PC-3 (cell line): Measurements from ENCODE around the gene TSPEAR. TPM values are rescaled to one million over a fixed set of nuclear protein-coding genes. Genes with fewer than 3 reads are reported as not detected.

ENCODE experiments used
- ATAC-seq: fragments of 200-7000 bp; cut with Tn5 transposase; 2 replicates; pipeline ENCODE4 v1.9.1; 2020; ENCODE audit warnings: mild to moderate bottlenecking, moderate library complexity
- BruUV-seq: library from RNA; stranded (reverse); fragments of 400-500 nt; replicated peaks from 2 replicates; lab custom pipeline; 2021; lab: Mats Ljungman, UMichigan
- CTCF ChIA-PET: fragments of 300-600 bp; sonication (Branson Sonifier 250); formaldehyde crosslinking; loops from one replicate; lab custom pipeline; 2022; ENCODE audit warnings: antibody characterized with exemption; lab: Charles Lee
- POLR2A ChIA-PET: fragments of 300-600 bp; sonication (Branson Sonifier 250); formaldehyde crosslinking; loops from one replicate; lab custom pipeline; 2022; ENCODE audit warnings: antibody characterized with exemption; ENCODE audit not compliant: unreplicated experiment; lab: Charles Lee
- DNase-seq: peaks from one replicate; pipeline ENCODE4 v3.0.0-alpha.2; 2015
- H2AFZ ChIP-seq: fragments of 300-600 bp; sonication (generic); 2 replicates; pipeline ENCODE4 v1.6.0; 2016; ENCODE audit warnings: antibody characterized with exemption, low read length
- H3F3A ChIP-seq: fragments of 300-600 bp; sonication (generic); one replicate; pipeline ENCODE4 v1.6.0; 2017; ENCODE audit warnings: antibody characterized with exemption, low read length, control low read depth, mild to moderate bottlenecking; ENCODE audit not compliant: unreplicated experiment
- H3K27ac ChIP-seq: fragments of 300-600 bp; sonication (generic); 2 replicates; pipeline ENCODE4 v1.5.1; 2016; ENCODE audit warnings: mild to moderate bottlenecking, low read length
- H3K27me3 ChIP-seq: fragments of 300-600 bp; sonication (generic); 2 replicates; pipeline ENCODE4 v1.6.1; 2016; ENCODE audit warnings: low read length, mixed read lengths
- H3K36me3 ChIP-seq: fragments of 300-600 bp; sonication (generic); 2 replicates; pipeline ENCODE4 v1.6.1; 2016; ENCODE audit warnings: low read depth, mixed run types, low read length, mixed read lengths
- H3K4me1 ChIP-seq: fragments of 300-600 bp; sonication (generic); 2 replicates; pipeline ENCODE4 v1.5.1; 2016; ENCODE audit warnings: low read length; ENCODE audit not compliant: insufficient read depth
- H3K4me2 ChIP-seq: fragments of 300-600 bp; sonication (generic); 2 replicates; pipeline ENCODE4 v1.6.0; 2016; ENCODE audit warnings: low read length
- H3K4me3 ChIP-seq: fragments of 300-600 bp; sonication (generic); 2 replicates; pipeline ENCODE4 v1.5.1; 2016; ENCODE audit warnings: mild to moderate bottlenecking, low read length, mixed read lengths
- H3K79me2 ChIP-seq: fragments of 300-600 bp; sonication (generic); 2 replicates; pipeline ENCODE4 v1.6.1; 2017; ENCODE audit warnings: low read length, mixed read lengths
- H3K9ac ChIP-seq: fragments of 300-600 bp; sonication (generic); 2 replicates; pipeline ENCODE4 v1.6.0; 2016; ENCODE audit warnings: mild to moderate bottlenecking, low read length
- H3K9me2 ChIP-seq: fragments of 300-600 bp; sonication (generic); replicated peaks from 2 replicates; pipeline ENCODE4 v1.6.1; 2016; ENCODE audit warnings: mixed run types, low read length, mixed read lengths
- H3K9me3 ChIP-seq: fragments of 300-600 bp; sonication (generic); 2 replicates; pipeline ENCODE4 v1.6.1; 2016; ENCODE audit warnings: low read length, mixed read lengths
- H4K20me1 ChIP-seq: fragments of 300-600 bp; sonication (generic); 2 replicates; pipeline ENCODE4 v1.6.1; 2016; ENCODE audit warnings: low read length, mixed read lengths
- EZH2 ChIP-seq: fragments of 300-600 bp; sonication (generic); IDR thresholded peaks from one replicate; pipeline ENCODE4 v1.6.1; 2017; ENCODE audit warnings: antibody characterized with exemption, mild to moderate bottlenecking, low read length; ENCODE audit not compliant: unreplicated experiment
- EZH2phosphoT487 ChIP-seq: fragments of 300-600 bp; sonication (generic); IDR thresholded peaks from 2 replicates; pipeline ENCODE4 v1.6.1; 2018; ENCODE audit warnings: mild to moderate bottlenecking, antibody characterized with exemption, low read length, borderline replicate concordance
- intact Hi-C: fragments of 100-400 bp; cut with micrococcal nuclease; formaldehyde crosslinking; loops from 2 replicates; pipeline ENCODE4 v1.9.0; 2023
- total RNA-seq: library from RNA; depleted of rRNA; stranded (reverse); fragments of >200 nt; gene quantifications from 2 replicates; pipeline ENCODE4 v1.2.3, GENCODE V29; 2014
- TF ChIP-seq, protein P1 (sequence below): fragments of 300-600 bp; sonication (generic); conservative IDR thresholded peaks from 2 replicates; pipeline ENCODE4 v1.5.1; 2017; ENCODE audit warnings: antibody characterized with exemption, low read depth, mild to moderate bottlenecking, low read length

TSPEAR gene
- total RNA-seq, 1 experiment from 2014 or later = 2.1 TPM

DNA sequence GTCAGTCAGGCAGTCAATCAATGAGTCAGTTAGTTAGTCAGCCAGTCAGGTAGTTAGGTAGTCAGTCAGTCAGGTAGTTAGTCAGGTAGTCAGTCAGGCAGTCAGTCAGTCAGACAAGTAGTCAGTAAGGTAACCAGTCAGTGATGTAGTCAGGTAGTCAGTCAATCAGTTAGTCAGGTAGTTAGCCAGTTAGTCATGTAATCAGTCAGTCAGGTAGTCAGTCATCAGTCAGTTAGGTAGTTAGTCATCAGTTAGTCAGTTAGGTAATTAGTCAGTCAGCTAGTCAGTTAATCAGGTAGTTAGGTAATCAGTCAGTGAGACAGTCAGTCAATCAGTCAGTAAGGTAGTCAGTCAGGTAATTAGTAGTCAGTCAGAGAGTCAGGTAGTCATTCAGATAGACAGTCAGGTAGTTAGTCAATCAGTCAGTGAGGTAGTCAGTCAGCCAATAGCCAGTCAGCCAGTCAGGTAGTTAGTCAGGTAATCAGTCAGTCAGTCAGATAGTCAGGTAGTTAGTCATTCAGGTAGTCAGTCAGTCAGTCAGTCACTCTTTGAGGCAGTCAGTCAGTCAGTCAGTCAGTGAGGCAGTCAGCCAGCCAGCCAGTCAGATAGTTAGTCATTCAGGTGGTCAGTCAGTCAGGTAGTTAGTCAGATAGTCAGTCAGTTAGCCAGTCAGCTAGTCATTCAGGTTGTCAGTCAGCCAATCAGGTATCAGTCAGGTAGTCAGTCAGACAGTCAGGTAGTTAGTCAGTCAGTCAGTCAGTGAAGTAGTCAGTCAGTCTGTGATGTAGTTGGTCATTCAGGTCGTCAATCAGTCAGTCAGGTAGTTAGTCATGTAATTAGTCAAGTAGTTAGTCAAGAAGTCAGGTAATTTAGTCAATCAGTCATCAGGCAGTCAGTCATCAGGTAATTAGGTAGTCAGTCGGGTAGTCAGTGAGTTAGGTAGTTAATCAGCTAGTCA lies 186.7 kb downstream of the TSPEAR start:
- Histone ChIP-seq H3K9me2 (no peaks in the 10 kb centered on the region), H3K4me2 (no peak overlapping the region), H4K20me1 (no peaks in the 10 kb centered on the region), H3K9me3 (peaks cover 8% of the 10 kb centered on the region; the same call in 1 of the 2 replicates), H3K27ac (no peak overlapping the region), H3K9ac (no peak overlapping the region), H3K79me2 (no peaks in the 10 kb centered on the region), H3K36me3 (no peaks in the 10 kb centered on the region; the same call in 1 of the 2 replicates), H3F3A (no peaks in the 10 kb centered on the region), H2AFZ (no peak overlapping the region), H3K4me3 (no peak overlapping the region), H3K27me3 (no peaks in the 10 kb centered on the region), H3K4me1 (no peaks in the 10 kb centered on the region)
- no TSS peak for BruUV-seq
- TF ChIP-seq EZH2 = no peak
- no peak for TF ChIP-seq EZH2phosphoT487
- TF ChIP-seq, protein P1, sequence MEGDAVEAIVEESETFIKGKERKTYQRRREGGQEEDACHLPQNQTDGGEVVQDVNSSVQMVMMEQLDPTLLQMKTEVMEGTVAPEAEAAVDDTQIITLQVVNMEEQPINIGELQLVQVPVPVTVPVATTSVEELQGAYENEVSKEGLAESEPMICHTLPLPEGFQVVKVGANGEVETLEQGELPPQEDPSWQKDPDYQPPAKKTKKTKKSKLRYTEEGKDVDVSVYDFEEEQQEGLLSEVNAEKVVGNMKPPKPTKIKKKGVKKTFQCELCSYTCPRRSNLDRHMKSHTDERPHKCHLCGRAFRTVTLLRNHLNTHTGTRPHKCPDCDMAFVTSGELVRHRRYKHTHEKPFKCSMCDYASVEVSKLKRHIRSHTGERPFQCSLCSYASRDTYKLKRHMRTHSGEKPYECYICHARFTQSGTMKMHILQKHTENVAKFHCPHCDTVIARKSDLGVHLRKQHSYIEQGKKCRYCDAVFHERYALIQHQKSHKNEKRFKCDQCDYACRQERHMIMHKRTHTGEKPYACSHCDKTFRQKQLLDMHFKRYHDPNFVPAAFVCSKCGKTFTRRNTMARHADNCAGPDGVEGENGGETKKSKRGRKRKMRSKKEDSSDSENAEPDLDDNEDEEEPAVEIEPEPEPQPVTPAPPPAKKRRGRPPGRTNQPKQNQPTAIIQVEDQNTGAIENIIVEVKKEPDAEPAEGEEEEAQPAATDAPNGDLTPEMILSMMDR = no peak
- peak; percentile 8 for DNase-seq
- ChIA-PET CTCF (no interaction called here), POLR2A (no interaction called here)
- no peak for ATAC-seq
- intact Hi-C loops = no loop called here

DNA sequence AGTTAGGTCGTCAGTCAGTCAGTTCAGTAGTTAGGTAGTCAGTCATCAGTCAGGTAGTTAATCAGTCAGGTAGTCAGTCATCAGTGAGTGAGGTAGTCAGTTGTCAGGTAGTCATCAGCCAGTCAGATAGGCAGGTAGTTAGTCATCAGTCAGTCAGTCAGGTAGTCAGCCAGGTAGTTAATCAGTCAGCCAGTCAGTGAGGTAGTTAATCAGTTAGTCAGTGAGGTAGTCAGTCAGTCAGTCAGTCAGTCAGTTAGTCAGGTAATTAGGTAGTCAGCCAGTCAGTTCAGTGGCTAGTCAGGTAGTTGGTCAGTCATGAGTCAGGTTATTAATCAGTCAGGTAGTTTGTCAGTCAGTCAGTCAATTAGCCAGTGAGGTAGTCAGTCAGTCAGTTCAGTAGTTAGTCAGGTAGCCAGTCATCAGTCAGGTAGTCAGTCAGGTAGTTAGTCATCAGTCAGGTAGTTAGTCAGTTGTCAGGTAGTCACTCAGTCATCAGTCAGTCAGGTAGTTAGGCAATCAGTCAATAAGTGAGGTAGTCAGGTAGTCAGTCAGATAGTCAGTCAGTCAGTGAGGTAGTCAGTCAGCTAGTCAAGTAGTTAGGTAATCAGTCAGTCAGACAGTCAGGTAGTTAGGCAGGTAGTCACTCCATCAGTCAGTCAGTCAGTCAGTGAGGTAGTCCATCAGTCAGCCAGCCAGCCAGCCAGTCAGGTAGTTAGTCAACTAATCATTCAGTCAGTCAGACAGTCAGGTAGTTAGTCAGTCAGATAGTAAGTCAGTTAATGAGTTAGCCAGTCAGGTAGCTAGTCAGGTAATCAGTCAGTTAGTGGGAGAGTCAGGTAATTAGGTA lies 187.6 kb downstream of the TSPEAR start:
- POLR2A ChIA-PET = no interaction called here
- H3K27me3 ChIP-seq = no peaks in the 10 kb centered on the region
- no peak overlapping the region for H3K4me2 ChIP-seq

More for the DNA sequence above, 187.6 kb downstream of the TSPEAR start:
- CTCF ChIA-PET = no interaction called here
- no peaks in the 10 kb centered on the region for H3F3A ChIP-seq
- no peak overlapping the region for H3K4me3 ChIP-seq
- peaks cover 8% of the 10 kb centered on the region; the same call in 1 of the 2 replicates for H3K9me3 ChIP-seq
- ATAC-seq (no peak), DNase-seq (peak; percentile 41)
- H3K36me3 ChIP-seq = no peaks in the 10 kb centered on the region; the same call in 1 of the 2 replicates
- no peaks in the 10 kb centered on the region for H4K20me1 ChIP-seq
- intact Hi-C loops = no loop called here
- no TSS peak for BruUV-seq
- no peaks in the 10 kb centered on the region for H3K79me2 ChIP-seq
- H3K9ac ChIP-seq = no peak overlapping the region
- no peaks in the 10 kb centered on the region for H3K4me1 ChIP-seq
- H2AFZ ChIP-seq = no peak overlapping the region
- peak overlapping the region; percentile 29 for H3K27ac ChIP-seq
- no peaks in the 10 kb centered on the region for H3K9me2 ChIP-seq
- no peak for TF ChIP-seq EZH2phosphoT487
- TF ChIP-seq, protein P1 = no peak
- TF ChIP-seq EZH2 = no peak
